Lung (tissue), 12 donors: ENCODE measurements around the gene CES3. TPM values are rescaled to one million over a fixed set of nuclear protein-coding genes. Genes with fewer than 3 reads are reported as not detected.
"Not testable (repeated sequence)": the region's sequence is repeated elsewhere in the genome, so short reads cannot be mapped to it uniquely, and the experiment has no call there.

Experiments
- ATAC-seq: fragments of 200-7000 bp; cut with Tn5 transposase; one replicate; pipeline ENCODE4 v1.9.1; 2020; ENCODE audit warnings: moderate number of reproducible peaks; ENCODE audit not compliant: insufficient read depth, low FRiP score
- DNase-seq, 3 donors: peaks; one replicate each; pipeline ENCODE4 v3.0.0-alpha.2; 2013 to 2017
- H3K27ac ChIP-seq, 2 donors: one replicate each; pipeline ENCODE4 v1.5.1; 2013; ENCODE audit warnings: mild to moderate bottlenecking in 2 of 2, moderate library complexity in 2 of 2, control low read depth in 1 of 2, inconsistent platforms in 1 of 2, low read depth in 1 of 2, low read length in 1 of 2
- H3K27me3 ChIP-seq, 3 donors: one replicate each; pipeline ENCODE4 v1.5.1; 2013; ENCODE audit warnings: low read length in 2 of 3; ENCODE audit not compliant: control insufficient read depth in 3 of 3, insufficient read depth in 3 of 3
- H3K36me3 ChIP-seq, 4 donors: one replicate each; pipeline ENCODE4 v1.5.1; 2013; ENCODE audit warnings: low read length in 4 of 4, mild to moderate bottlenecking in 1 of 4, moderate library complexity in 1 of 4; ENCODE audit not compliant: control insufficient read depth in 4 of 4, insufficient read depth in 4 of 4
- H3K4me1 ChIP-seq, 5 donors: one replicate each; pipeline ENCODE4 v1.5.1; 2013; ENCODE audit warnings: low read length in 5 of 5, mild to moderate bottlenecking in 2 of 5, moderate library complexity in 1 of 5; ENCODE audit not compliant: control insufficient read depth in 5 of 5, insufficient read depth in 5 of 5
- H3K4me3 ChIP-seq: one replicate; pipeline ENCODE4 v1.5.1; 2013; ENCODE audit warnings: mild to moderate bottlenecking, control low read depth, moderate library complexity
- H3K9ac ChIP-seq, 2 donors: one replicate each; pipeline ENCODE4 v1.5.1; 2013; ENCODE audit warnings: low read length in 2 of 2, control low read depth in 1 of 2; ENCODE audit not compliant: insufficient read depth in 1 of 2
- H3K9me3 ChIP-seq, 4 donors: one replicate each; pipeline ENCODE4 v1.5.1; 2013; ENCODE audit warnings: low read length in 3 of 4, mild to moderate bottlenecking in 1 of 4, moderate library complexity in 1 of 4; ENCODE audit not compliant: control insufficient read depth in 4 of 4, insufficient read depth in 3 of 4
- WGBS, 2 donors: extraction: QIAGEN DNeasy Blood & Tissue Kit; methylation state at CpG; one replicate each; pipeline ENCODE4 v1.1.7; 2013; 5-methylcytosine and 5-hydroxymethylcytosine counted together
- polyA plus RNA-seq, 2 donors: library from polyadenylated mRNA; stranded (reverse); fragments of 200-250 nt; gene quantifications; one replicate each; pipeline ENCODE4 v1.2.1, GENCODE V29; 2013
- total RNA-seq, 2 donors: library from RNA; depleted of rRNA in 1 of 2; stranded (reverse); fragments of >200 nt in 1 of 2; gene quantifications; one replicate each; pipeline ENCODE4 v1.2.1, GENCODE V29; 2014 to 2021
- TF ChIP-seq, protein P1 (sequence below): IDR thresholded peaks from 2 replicates; pipeline ENCODE4 v1.5.1; 2012; ENCODE audit warnings: mild to moderate bottlenecking; ENCODE audit errors: control extremely low read depth, extremely low read depth
- donor health status: control.
- donor health status: control.
- donor health status: Bipolar disorder and iron deficiency.
- donor health status: healthy.
- donor health status: DM: yes; HTN: yes; CAD: no.

Gene CES3
- total and polyA plus RNA-seq, 4 donors, result 0.57 to 2.6 (median 0.91) TPM

DNA sequence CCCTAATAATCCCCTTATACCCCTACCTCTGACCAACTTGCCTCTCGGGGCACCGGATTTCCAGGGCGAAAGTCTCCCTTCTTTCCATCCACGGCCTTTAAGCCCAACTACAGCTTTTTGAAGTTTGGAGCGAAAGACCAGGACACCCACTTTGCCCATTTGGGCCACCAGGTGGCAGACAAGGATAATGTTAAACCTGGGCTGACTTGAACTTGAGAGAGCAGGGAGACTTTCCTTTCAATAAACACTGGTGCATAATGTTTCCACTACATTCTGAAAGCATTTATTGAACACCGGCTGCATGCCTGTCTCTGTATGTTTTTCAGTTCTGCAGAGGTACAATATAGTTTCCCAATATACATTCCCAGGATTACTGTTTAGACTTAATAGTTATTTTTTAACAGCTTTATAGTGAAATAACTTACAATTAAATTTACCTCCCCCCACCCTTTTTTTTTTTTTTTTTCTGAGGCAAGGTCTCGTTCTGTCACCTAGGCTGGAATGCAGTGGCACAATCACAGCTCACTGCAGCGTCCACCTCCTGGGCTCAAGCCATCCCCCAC is 6.9 kb upstream of the CES3 start:
- H3K4me1 ChIP-seq, result peaks cover 0 to 2% (median 0%) of the 10 kb centered on the region in 5 donors
- H3K9ac ChIP-seq, result no peak overlapping the region
- ATAC-seq (peak; percentile 53), DNase-seq (peak; percentile 81 to 85 (median 82))
- no peaks in the 10 kb centered on the region for H3K9me3 ChIP-seq
- peaks cover 0 to 26% (median 17%) of the 10 kb centered on the region in 3 donors for H3K27me3 ChIP-seq
- WGBS, 2 donors, result 13 to 25% methylated on average over 8 of the region's 8 CpGs
- H3K27ac ChIP-seq, result no peak overlapping the region
- no peak overlapping the region for H3K4me3 ChIP-seq
- TF ChIP-seq, protein P1, sequence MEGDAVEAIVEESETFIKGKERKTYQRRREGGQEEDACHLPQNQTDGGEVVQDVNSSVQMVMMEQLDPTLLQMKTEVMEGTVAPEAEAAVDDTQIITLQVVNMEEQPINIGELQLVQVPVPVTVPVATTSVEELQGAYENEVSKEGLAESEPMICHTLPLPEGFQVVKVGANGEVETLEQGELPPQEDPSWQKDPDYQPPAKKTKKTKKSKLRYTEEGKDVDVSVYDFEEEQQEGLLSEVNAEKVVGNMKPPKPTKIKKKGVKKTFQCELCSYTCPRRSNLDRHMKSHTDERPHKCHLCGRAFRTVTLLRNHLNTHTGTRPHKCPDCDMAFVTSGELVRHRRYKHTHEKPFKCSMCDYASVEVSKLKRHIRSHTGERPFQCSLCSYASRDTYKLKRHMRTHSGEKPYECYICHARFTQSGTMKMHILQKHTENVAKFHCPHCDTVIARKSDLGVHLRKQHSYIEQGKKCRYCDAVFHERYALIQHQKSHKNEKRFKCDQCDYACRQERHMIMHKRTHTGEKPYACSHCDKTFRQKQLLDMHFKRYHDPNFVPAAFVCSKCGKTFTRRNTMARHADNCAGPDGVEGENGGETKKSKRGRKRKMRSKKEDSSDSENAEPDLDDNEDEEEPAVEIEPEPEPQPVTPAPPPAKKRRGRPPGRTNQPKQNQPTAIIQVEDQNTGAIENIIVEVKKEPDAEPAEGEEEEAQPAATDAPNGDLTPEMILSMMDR, result peak; percentile 84
- no peaks in the 10 kb centered on the region for H3K36me3 ChIP-seq

DNA sequence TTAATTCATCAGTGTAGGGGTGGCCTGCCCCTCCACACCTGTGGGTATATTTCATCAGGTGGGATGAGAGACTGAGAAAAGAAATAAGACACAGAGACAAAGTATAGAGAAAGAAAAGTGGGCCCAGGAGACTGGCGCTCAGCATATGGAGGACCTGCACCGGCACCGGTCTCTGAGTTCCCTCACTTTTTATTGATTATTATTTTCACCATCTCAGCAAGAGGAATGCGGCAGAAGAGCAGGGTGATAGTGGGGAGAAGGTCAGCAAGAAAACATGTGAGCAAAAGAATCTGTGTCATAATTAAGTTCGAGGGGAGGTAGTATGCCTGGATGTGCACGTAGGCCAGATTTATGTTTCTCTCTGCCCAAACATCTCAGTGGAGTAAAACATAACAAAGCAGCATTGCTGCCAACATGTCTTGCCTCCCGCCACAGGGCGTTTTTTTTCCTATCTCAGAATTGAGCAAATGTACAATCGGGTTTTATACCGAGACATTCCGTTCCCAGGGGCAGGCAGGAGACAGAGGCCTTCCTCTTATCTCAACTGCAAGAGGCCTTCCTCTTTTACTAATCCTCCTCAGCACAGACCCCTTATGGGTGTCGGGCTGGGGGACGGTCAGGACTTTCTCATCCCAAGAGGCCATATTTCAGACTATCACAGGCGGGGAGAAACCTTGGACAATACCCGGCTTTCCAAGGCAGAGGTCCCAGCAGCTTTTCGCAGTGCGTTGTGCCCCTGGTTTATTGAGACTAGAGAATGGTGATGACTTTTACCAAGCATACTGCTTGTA is 5.5 kb upstream of the CES3 start:
- not testable (repeated sequence) for H3K27ac ChIP-seq, H3K4me3 ChIP-seq, DNase-seq, H3K36me3 ChIP-seq, H3K9ac ChIP-seq, H3K9me3 ChIP-seq, H3K4me1 ChIP-seq, ATAC-seq
- 72 to 78% methylated on average over 17 of the region's 17 CpGs for WGBS, 2 donors
- peaks cover 0 to 13% (median 3%) of the 10 kb centered on the region in 3 donors for H3K27me3 ChIP-seq

DNA sequence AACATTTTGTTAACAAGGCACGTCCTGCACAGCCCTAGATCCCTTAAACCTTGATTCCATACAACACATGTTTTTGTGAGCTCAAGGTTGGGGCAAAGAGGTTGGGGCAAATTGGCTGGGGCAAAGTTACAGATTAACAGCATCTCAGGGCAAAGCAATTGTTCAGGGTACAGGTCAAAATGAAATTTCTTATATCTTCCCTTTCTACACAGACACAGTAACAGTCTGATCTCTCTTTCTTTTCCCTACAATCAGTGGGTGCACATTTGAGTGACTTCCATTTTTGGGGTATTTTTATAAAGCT is 5.0 kb upstream of the CES3 start:
- not testable (repeated sequence) for H3K27me3 ChIP-seq, H3K27ac ChIP-seq

DNA sequence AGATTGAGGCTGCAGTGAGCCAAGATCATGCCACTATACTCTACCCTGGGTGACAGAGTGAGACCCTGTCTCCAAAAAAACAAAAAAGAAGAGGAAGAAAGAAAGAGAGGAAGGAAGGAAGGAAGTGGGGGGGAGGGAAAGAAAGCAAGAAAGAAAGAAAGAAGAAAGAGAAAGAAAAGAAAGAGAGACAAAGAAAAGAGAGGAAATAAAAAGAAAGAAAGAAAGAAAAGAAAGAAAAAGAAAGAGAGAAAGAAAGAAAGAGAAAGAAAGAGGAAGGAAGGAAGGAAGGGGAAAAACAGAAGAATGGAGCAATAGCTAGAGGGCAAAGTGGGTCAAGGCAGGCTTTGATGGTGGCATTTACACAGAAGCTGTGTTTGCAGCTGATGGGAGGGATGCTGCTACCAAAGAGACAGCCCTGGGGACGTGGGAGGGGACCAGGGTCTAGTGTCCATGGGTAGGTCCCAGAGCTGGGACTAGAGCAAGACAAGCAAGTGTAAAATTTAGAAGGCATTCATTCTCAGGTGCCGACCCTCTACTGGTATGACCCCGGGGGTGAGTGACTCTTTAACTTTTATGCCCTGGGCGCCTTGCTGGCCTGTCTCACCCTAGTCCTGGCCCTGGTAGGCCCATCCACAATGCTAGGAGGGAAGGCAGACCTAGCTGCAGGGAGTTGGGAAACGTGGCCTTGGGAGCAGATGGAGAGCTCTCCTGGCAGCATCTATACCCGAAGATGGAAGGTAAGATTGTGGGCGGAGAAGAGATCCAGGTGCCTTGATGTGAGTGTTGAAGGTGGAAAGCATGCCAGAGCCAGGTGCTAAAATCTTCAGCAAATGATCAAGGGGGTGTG is 2.0 kb upstream of the CES3 start:
- Histone ChIP-seq H3K27ac (no peak overlapping the region), H3K27me3 (no peaks in the 10 kb centered on the region), H3K36me3 (no peaks in the 10 kb centered on the region), H3K4me3 (no peak overlapping the region), H3K9me3 (no peaks in the 10 kb centered on the region), H3K4me1 (peaks cover 0 to 7% (median 0%) of the 10 kb centered on the region in 5 donors), H3K9ac (no peak overlapping the region)
- WGBS, 2 donors, result 76 to 79% methylated on average over 7 of the region's 7 CpGs
- ATAC-seq (no peak), DNase-seq (no peak)
- TF ChIP-seq, protein P1, result no peak

More for the DNA sequence above, 5.0 kb upstream of the CES3 start:
- ATAC-seq, H3K4me3 ChIP-seq, H3K4me1 ChIP-seq, H3K9ac ChIP-seq, DNase-seq, H3K36me3 ChIP-seq, H3K9me3 ChIP-seq: not testable (repeated sequence)
- WGBS, 2 donors, result 90 to 100% methylated on average over 1 of the region's 1 CpG
